Measurements from ENCODE around the gene ORAI2.

DNA sequence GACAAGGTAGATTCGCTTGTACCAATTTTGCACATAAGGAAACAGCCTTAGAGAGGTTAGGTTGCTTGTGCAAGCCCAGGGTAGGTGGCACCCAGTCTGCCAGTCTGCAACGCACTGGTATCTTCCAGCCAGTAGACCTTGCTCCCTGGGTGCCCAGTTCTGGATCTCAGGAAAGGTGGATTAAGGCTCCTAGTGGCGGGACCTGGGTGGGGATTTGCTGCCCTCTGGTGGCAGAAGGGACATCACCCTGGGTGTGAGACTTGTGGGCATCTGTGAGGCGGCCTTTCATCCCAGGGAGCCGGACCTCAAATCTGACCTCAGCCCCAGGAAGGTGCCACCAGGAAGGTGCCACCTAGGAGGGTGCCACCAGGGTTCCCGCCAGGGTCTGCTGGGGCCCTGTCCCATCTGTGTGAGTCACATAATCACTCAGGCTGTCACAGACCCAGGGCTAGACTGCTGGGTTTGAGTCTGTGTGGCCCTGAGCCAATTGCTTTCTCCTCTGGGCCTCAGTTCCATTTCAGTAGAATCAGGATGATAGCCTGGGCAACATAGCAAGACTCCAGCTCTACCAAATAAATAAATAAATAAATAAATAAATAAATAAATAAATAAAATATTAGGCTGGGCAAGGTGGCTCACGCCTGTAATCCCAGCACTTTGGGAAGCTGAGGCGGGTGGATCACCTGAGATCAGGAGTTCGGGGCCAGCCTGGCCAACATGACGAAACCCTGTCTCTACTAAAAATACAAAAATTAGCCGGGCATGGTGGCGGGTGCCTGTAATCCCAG, 42.5 kb upstream of the ORAI2 start:
- TF ChIP-seq, protein P1, sequence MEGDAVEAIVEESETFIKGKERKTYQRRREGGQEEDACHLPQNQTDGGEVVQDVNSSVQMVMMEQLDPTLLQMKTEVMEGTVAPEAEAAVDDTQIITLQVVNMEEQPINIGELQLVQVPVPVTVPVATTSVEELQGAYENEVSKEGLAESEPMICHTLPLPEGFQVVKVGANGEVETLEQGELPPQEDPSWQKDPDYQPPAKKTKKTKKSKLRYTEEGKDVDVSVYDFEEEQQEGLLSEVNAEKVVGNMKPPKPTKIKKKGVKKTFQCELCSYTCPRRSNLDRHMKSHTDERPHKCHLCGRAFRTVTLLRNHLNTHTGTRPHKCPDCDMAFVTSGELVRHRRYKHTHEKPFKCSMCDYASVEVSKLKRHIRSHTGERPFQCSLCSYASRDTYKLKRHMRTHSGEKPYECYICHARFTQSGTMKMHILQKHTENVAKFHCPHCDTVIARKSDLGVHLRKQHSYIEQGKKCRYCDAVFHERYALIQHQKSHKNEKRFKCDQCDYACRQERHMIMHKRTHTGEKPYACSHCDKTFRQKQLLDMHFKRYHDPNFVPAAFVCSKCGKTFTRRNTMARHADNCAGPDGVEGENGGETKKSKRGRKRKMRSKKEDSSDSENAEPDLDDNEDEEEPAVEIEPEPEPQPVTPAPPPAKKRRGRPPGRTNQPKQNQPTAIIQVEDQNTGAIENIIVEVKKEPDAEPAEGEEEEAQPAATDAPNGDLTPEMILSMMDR (conservative IDR thresholded peaks at IDR 0.05; ENCODE audit: low read length), result peak; percentile 85
- no peak for TF ChIP-seq EZH2phosphoT487 (IDR thresholded peaks at IDR 0.05; ENCODE audit: borderline replicate concordance)

Measured in Loucy (cell line).